GM21423 (cell line): Measurements from ENCODE around the gene FHIP1B.

Source experiments
- ATAC-seq: cut with Tn5 transposase; IDR thresholded peaks from one replicate; pipeline ENCODE4 v1.9.1; 2021; ENCODE audit warnings: mild to moderate bottlenecking, moderate library complexity; ENCODE audit not compliant: unreplicated experiment

FHIP1B gene

DNA sequence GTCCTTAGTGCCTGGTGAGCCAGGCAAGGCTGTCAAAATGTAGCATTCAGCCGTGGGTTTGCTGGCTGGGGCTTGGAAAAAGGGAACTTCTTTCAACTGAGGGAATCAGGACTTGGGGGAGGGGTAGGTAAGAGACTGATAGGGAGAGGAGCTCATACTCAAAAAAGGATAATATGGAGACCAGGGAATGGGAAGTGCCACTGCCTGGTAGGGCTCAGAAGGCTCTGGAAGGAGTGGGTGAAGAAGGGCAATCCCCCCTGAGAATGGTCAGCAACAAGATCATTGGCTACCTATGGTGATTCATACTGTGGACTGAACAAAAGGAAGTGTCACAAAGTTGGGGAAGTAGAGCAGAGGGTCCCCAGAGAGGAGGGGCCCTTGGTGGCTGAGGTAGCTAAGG is 6.3 kb upstream of the FHIP1B start:
- ATAC-seq, result no peak

DNA sequence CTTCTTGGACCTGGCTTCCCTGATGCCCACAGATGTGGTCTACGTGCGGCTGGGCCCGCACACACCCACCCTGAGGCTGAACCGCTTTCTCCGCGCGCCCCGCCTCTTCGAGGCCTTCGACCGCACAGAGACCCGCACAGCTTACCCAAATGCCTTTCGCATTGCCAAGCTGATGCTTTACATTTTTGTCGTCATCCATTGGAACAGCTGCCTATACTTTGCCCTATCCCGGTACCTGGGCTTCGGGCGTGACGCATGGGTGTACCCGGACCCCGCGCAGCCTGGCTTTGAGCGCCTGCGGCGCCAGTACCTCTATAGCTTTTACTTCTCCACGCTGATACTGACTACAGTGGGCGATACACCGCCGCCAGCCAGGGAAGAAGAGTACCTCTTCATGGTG is 5.7 kb upstream of the FHIP1B start:
- ATAC-seq, result no peak

DNA sequence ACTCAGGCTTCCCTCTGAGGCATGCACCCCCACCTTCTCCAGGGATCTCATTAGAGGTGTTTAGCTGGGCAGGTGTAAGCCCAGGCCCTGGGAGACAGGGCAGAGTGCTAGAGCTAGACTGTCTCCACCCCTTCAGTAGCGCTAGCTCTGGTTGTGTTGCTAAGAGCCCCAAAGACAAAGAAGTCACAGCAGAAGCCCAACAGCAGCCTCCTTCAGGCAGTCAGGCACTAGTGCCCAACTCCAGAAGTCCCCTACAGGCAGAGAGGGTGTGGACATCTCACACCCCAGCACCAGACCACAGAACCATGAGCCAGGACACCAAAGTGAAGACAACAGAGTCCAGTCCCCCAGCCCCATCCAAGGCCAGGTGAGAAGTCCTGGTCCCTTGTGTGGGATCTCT is 4.5 kb upstream of the FHIP1B start, which contains the start of gene CNGA4:
Gene CNGA4 (plus strand): TSS at position 188 of the 400 bp plus-strand sequence. CDS start 118 bp downstream, at position 306.
- no peak for ATAC-seq

DNA sequence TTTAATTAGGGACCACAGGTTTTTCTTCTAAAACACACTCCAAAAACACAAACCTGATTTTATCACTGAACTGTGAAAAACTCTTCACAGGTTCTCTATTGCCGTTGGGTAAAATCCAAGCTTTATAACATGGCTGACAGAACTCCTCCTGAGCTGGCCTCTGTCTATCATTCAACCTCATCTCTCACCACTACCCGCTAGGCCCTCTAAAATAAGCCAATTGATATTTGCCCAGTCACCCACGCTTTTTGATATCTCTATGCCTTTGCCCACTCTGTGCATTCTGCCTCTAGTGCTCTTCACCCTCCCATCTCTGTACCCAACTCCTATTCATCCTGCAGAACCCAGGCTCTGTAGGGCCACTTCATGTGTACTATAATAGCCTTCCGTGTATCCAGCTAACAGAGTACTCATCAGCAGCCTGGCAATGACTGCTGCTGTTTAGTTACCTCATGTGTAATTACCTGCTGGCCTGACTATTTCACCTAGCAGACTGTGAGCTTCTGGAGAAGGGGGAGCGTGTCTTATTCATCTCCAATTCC is 3.4 kb upstream of the FHIP1B start:
- no peak for ATAC-seq

DNA sequence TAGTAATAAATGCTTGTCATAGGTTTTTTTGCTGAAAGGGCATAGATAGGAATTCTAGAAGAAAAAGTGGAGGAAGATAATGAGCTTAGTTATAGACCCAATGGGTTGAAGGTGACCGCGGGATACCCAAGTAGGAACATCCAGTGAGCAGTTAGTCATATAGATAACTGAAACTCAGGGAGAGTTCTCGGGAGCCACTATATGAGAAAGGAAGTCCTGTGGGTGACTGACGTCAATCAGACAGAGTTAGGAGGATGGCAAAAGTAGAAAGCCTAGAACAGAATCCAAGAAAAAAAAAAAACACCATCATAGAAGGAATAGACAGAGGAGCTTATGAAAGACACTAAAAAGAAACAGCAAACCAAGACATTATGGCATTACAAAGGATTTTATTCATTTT is 2.8 kb upstream of the FHIP1B start:
- no peak for ATAC-seq

DNA sequence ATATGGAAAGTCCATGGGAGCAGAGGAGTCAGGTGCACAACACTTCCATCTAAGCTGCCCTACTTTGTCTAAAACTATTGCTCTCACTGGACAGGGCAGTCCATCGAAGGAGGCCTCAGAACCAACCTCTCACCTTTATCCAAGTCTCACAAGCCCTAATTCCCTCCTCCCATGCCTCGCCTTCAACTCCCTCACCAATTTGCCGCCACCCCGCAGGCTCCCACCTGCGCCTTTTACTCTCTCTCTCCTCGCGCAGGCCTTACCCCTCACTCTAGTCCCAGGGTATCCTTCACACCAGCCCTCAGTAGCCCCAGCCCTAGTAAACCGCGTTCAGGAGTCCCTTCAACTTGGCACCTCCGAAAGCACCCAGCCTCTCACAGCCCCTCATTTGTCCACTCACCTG is 451 bp downstream of the FHIP1B start:
- ATAC-seq, result no peak

DNA sequence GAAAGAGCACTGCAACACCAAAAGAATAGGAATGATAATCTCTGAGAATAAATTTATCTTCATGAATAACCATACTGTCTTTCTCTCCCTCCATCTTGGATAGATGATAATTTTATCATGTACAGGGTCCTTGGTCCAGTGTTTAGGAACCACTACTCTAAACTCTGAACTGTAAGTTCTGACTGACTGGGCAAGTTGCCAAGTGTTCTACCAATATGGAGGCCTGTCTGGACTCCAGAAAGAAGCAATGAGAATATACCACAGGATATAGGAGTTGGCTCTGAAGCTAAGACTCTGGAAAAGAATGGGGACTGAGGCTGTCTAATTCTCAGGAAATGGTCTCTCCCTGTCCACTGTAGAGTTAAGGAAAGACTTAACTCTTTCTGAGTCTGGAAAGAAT is 1.5 kb downstream of the FHIP1B start:
- ATAC-seq, result no peak

DNA sequence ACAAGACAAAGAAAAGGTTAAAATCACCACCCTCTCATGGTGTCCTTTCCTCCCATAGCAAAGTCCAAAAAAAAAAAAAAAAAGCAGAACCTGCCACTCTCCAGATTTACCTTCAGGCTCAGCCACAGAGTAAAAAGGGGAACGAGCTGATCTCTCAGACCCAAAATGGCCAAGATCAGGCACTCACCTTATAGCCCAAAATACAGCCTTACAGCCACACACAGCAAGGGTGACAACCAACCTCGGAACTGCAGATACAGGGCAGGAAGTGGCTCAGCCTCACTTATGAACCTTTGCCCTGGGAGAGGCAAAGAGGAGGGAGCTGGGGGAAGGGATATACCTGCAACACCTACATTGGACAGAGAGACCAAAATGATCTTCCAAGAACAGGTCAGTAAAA is 4.5 kb downstream of the FHIP1B start:
- no peak for ATAC-seq

DNA sequence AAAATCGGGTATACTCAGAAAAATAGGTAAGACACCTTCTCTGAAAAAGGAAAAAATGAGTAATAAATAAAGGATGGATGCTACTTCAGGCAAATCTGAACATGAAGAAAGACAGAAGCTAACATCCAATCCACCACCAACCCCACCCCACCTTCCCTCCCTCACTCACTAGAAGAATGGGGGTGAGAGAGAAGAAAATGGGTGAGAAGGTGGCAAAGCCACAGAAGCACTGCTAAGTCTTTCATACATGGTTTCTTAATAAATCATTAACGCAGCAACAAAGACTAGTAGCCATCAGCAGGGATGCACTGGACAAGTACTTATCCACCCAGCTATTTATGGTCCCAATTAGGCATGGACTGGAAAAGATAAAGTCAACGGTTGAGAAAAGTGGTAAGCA is 5.9 kb downstream of the FHIP1B start:
- ATAC-seq, result no peak

DNA sequence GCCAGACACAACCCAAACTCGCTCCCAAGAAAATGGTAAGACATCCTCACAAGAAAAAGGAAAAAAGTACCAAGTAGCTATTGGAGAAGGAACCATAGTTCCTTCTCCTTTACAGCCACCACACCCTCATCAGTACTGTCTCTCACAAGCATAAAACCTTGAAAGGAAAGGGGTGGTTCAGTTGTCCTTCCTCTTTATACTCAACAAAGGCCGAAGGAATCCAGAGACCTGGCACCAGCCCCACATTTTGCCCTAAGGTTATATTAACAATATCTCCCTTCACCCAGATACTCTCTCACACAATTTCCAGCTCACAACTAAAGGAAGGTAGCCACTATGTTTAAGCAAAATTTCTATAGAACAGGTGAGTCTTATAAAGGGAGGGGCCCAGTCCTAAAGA is 8.5 kb downstream of the FHIP1B start:
- no peak for ATAC-seq

DNA sequence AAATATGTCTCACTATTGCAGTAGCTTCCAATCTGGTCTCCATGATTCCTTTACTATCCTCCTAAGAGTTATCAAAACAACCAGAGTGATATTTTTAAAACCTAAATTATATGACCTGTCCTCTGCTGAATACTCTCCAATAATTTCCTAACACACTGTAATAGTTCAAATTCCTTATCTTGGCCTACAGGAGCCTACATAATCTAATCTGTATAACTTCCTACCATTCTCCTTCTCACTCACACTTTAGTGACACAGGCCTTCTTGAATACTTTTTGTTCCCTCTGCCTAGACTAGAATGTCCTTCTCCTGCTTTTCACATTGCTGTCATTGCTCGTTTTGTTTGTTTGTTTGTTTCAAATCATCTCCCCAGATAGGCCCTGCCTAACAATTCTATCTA is 9.4 kb downstream of the FHIP1B start:
- ATAC-seq, result no peak

DNA sequence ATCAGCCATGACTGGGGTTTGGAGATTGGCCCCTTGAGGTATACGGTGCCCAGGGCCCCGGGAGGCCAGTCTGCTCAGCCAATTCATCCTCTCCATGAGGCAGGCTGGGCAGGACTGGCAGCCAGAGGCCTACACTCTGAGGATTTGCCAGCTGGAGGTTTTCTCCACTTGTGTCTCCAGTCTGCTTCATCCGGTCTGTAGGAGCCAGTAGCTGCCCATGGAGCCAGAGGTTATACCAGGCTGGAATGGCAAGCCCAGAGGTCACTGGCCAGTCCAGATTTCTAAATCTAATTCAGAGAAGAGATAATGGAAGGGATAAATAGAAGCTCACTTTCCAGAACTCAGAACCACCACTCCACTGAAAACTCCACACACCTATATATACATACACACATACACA is 10.0 kb downstream of the FHIP1B start:
- no peak for ATAC-seq

DNA sequence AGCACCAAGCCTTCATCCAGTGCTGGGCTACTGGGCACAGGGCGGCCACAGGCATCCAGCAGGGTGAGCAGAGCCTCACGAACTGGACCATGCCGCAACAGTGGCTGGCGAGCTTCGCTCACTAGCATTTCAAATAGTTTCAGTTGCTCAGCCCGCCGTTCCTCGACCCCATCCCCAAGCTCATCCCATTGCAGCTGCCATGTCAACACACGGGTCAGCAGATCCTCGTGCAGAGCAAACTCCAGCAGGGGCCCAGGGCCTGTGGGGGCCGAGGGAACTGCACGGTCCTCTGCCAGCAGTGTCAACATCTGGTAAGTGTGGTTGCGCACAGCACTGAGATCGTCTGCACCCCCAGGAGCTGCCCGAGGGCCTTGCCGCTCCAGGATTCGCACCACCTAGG is 10.6 kb downstream of the FHIP1B start:
- ATAC-seq, result no peak

DNA sequence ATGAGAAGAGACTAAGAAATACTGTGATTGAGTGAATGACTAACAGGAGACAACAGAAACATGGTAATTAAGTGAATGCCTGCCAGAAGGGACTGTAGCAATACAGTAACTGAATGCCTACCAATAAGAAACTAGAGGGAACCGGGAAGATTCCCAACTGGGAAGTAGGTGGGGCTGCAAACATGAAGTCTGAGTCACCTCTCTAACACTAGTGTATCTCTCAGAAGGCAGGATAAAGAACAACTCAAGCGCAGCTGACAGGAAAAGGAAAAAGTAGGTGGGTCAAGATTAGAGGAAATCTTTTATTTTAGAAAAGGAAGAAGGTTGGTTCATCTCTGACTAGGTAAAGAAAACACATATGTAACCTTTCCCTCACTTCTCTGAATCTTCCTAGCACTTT is 15.1 kb downstream of the FHIP1B start:
- no peak for ATAC-seq

DNA sequence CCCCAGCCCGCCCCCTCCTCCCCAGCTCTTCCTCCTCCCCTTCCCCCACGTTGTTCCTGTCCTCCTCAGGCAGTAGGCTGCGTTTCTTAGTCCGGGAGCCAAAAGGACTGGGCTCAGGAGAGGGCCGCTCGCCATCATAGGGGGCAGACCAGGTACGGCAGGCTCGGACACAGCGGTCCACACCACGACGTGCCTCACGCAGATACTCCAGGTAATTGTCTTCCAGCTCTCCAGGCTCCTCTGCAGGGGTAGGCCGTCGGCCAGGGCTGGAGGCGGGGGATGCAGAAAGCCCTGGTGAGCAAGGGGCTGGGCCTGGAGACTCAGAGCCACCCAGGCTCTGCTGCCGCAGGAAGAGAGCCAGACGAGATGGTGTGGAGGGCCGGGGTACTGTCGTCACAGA is 16.7 kb downstream of the FHIP1B start:
- ATAC-seq, result no peak

DNA sequence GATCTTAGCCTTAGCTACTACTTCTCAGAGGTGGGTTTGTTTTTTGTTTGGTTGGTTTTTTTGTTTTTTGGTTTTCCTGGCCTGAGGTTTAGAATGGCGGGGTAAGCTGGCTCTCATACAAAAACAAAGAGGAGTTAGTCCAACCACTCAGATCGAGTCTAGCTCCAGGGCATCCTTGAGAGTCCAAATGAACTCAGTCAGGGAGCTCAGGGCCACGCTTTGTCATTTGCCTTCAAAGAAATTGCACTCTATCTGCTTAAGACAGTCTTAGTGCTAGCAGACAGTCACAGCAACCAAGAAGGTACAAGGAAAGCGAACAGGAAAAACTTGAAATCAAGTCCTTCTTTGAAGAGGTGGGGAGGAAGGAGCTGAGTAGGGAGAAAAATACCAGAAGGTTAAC is 17.9 kb downstream of the FHIP1B start:
- no peak for ATAC-seq

DNA sequence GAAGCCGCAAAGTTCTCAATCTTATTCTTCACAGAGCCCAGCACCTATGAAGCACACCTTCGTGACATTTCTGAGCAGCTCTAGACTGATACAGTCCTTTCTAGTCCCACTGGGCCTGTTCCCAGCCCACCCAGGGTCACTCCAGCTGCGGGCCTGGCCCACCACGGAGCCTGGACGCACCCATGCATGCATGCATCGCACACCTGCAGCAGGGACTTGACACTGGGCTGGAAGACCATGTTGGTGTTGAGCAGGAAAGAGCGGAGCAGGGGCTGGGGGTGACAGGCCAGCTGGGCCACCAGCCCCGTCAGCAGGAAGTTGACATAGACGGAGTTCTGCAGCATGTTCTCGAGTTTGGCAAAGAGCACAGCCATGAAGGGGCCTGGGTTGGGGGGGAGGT is 19.9 kb downstream of the FHIP1B start:
- ATAC-seq, result no peak

DNA sequence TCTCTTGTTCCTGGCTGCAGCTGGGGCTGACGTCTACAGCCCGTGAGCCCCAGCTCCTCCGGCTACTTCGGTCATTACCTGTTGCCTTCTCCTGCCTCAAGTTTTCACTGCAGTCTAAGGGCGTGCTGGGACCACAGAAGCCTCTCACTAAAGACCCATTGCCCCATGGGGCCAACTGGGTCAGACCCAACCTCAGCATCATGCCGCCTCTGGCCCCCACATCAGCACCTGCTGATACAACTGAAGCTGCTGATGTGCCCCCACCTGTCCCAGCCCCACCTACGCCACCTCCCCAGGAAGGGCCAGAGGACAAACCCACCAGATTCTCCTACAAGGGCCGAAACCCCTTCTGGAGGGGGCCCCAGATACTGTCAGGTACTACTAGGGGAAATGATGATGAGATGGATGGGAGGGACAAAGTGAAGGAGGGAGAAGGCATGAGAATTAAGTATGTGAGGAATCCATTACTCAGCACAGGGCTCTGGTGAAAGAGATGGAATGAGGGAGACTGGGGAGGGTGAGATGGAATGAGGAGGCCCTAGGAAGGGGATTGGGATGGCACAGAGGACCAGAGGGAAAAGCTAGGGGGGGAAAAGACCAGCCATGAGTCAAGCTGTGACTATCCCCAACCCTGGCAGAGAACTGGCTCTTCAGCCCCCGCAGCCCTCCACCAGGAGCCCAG is 24.0 kb downstream of the FHIP1B start:
- ATAC-seq, result no peak

DNA sequence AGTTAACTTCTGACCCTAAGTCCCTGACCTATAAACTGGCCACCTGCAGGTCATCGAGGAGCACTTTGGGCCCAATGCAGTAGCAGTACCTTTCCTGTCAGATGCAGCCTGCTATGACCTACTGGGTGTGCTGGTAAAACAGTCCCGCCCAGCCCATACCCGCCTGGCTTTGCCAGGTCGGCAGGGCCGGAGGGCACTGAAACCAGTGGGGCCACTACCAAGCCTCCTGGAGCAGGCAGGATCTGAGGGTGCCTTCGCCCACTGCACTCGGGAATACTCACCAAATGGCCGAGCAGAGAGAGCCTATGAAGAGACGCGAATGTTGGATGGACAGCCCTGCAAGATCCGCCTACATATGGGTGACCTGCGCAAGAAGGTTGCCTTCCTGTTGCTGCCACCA is 24.6 kb downstream of the FHIP1B start:
- no peak for ATAC-seq

DNA sequence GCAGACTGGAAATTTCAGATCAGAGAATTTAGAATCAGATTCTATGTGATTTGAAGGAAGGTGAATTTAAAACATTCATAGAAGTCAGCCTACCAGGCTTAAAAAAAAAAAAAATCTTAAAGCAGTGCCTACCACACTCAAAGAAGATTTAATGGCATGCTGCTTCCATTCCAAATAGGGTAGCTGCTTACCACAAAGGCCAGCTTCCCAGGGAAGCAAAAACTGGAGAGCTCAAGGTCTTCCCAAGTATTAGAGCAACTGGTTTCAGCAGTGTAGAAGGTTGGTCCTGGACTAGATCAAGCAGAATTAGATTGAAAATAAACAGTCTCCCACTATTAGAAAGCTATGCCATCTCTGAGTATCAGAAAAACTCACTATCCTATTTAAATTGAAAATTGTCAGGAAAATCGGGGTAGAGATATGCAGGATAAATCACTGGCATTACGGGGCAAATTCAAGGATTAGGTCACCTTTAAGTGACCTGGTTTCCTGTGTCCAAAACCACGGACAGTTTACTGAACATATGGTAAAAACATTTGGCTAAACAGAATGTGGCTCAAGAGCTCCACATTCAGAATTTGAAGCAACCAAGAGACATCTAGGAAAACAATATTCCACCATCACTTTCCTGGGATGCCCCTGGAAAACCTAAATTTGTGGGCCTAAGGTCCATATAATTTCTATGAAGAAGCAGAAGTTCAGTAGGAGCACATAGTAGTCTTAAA is 27.8 kb downstream of the FHIP1B start:
- ATAC-seq, result no peak

DNA sequence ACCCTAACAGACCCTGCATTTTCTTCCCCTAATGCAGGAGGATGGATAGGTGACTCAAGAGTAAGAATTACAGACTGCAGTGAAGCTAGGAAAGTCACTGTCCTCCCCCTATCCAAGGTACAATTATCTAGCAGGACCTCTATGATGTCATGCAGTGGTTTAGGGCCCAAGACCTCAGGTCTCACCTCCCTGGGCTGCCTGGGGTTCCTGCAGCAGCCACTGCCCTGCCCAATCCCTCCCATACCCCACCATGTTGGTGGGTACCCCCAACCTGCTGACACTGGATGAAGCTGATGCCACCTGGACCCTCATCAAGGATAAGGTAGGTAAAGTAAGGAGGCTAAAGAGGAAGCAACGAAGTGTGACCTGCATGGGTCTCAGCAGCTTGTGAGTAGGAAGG is 29.1 kb downstream of the FHIP1B start, which contains the start of gene C11orf42:
Gene C11orf42 (plus strand): TSS at position 192 of the 400 bp plus-strand sequence. CDS start 59 bp downstream, at position 251.
- no peak for ATAC-seq

DNA sequence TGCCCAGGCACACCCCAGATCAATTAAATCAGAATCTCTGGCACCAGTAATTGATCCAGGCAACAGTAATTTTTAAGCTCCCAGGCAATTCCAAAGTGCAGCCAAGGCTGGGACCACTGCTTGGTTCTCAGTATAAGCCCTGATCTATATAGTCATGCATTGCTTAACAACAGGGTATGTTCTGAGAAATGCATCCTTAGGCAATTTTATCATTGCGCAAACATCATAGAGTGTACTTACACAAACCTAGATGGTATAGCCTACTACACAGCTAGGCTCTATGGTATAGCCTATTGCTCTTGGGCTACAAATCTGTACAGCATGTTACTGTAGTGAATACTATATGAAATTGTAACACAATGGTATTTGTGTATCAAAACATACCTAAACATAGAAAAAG is 29.7 kb downstream of the FHIP1B start:
- ATAC-seq, result no peak
